Caco-2 (cell line): ENCODE measurements around the gene ATP9B. TPM values are rescaled to one million over a fixed set of nuclear protein-coding genes. Genes with fewer than 3 reads are reported as not detected.

ENCODE experiments used
- BruUV-seq: library from RNA; stranded (reverse); fragments of 400-500 nt; replicated peaks from 2 replicates; lab custom pipeline; 2021; lab: Mats Ljungman, UMichigan
- CTCF ChIA-PET: fragments of 300-600 bp; sonication (Branson Sonifier 250); formaldehyde crosslinking; loops from one replicate; lab custom pipeline; 2022; ENCODE audit warnings: antibody characterized with exemption; lab: Charles Lee
- POLR2A ChIA-PET: fragments of 300-600 bp; sonication (Branson Sonifier 250); formaldehyde crosslinking; loops from one replicate; lab custom pipeline; 2022; ENCODE audit warnings: antibody characterized with exemption; lab: Charles Lee
- DNase-seq, 2 experiments: peaks; one replicate each; pipeline versions ENCODE4 v3.0.0 to v3.0.0-alpha.2; 2020 to 2022
- H3K27me3 ChIP-seq: replicated peaks from 2 replicates; pipeline ENCODE4 v1.6.0; 2011; ENCODE audit warnings: low read length; ENCODE audit not compliant: control insufficient read depth, insufficient read depth
- H3K36me3 ChIP-seq: 2 replicates; pipeline ENCODE4 v1.5.1; 2011; ENCODE audit warnings: low read length; ENCODE audit not compliant: control insufficient read depth, insufficient read depth
- H3K4me1 ChIP-seq: fragments of 250-450 bp; sonication (Bioruptor Pico); 2 replicates; pipeline ENCODE4 v1.5.1; 2020; ENCODE audit warnings: mild to moderate bottlenecking
- H3K4me3 ChIP-seq: 2 replicates; pipeline ENCODE4 v1.5.1; 2011; ENCODE audit warnings: low read depth, mild to moderate bottlenecking, control low read depth, low read length
- H3K9me3 ChIP-seq: fragments of 250-450 bp; sonication (Bioruptor Pico); 2 replicates; pipeline ENCODE4 v1.5.1; 2020; ENCODE audit warnings: mild to moderate bottlenecking, moderate library complexity
- H3K27ac Mint-ChIP-seq: one replicate; pipeline ENCODE4 v1.8.0; 2022; ENCODE audit warnings: mixed read lengths; ENCODE audit not compliant: unreplicated experiment
- H3K27me3 Mint-ChIP-seq: one replicate; pipeline ENCODE4 v1.8.0; 2022; ENCODE audit warnings: mixed read lengths; ENCODE audit not compliant: insufficient read depth, unreplicated experiment
- H3K36me3 Mint-ChIP-seq: one replicate; pipeline ENCODE4 v1.8.0; 2022; ENCODE audit warnings: mild to moderate bottlenecking, mixed read lengths; ENCODE audit not compliant: insufficient read depth, unreplicated experiment
- H3K4me1 Mint-ChIP-seq: one replicate; pipeline ENCODE4 v1.8.0; 2022; ENCODE audit warnings: low read depth, mixed read lengths; ENCODE audit not compliant: unreplicated experiment
- H3K4me3 Mint-ChIP-seq: one replicate; pipeline ENCODE4 v1.8.0; 2022; ENCODE audit warnings: mild to moderate bottlenecking, moderate library complexity, mixed read lengths; ENCODE audit not compliant: unreplicated experiment
- H3K9me3 Mint-ChIP-seq: one replicate; pipeline ENCODE4 v1.8.0; 2022; ENCODE audit warnings: mixed read lengths; ENCODE audit not compliant: unreplicated experiment
- intact Hi-C: fragments of 100-400 bp; cut with micrococcal nuclease; formaldehyde crosslinking; loops from one replicate; pipeline ENCODE4 v1.10.0; 2022; ENCODE audit not compliant: unreplicated experiment
- total RNA-seq: library from RNA; stranded (reverse); gene quantifications from 2 replicates; pipeline ENCODE4 v1.2.3, GENCODE V29; 2022
- TF ChIP-seq, protein P1 (sequence below), 2 experiments: fragments of 200-600 bp in 1 of 2; IDR thresholded peaks; 1 replicate in 1 of 2; 2 replicates in 1 of 2; pipeline versions ENCODE4 v1.5.1 to v1.8.0; 2011 to 2022; ENCODE audit warnings: antibody characterized with exemption in 1 of 2, control low read depth in 1 of 2, inconsistent platforms in 1 of 2, low read depth in 1 of 2, low read length in 1 of 2, mild to moderate bottlenecking in 1 of 2, moderate library complexity in 1 of 2; ENCODE audit not compliant: insufficient read depth in 1 of 2, severe bottlenecking in 1 of 2, unreplicated experiment in 1 of 2

ATP9B gene
- total RNA-seq, 1 experiment from 2014 or later, result 15.8 TPM

DNA sequence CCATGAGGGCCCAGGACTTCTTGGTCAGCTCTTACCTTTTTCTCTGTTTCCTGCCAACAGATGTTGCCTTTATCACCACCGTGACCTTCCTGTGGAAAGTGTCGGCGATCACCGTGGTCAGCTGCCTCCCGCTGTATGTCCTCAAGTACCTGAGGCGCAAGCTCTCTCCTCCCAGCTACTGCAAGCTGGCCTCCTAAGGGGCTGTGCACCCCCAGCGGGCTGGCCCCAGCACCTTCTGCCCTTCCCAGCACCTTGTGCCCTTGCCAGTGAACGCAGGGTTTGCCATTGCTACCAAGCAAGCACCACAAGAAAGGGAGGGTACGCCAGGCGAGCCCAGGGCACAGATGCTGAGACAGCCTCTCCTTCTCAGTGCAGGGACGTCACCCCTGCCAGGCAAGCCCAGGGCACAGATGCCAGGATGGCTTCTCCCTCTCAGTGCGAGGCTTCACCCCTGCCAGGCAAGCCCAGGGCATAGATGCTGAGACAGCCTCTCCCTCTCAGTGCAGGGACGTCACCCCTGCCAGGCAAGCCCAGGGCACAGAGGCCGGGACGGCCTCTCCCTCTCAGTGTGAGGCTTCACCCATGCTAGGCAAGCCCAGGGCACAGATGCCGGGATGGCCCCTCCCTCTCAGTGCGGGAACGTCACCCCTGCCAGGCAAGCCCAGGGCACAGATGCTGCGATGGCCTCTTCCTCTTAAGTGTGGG lies 308.1 kb downstream of the ATP9B start:
- intact Hi-C loops, result no loop called here
- Mint-ChIP-seq H3K9me3 (no peaks in the 10 kb centered on the region), H3K27me3 (no peaks in the 10 kb centered on the region), H3K27ac (no peak overlapping the region), H3K36me3 (peaks cover 5% of the 10 kb centered on the region), H3K4me1 (no peaks in the 10 kb centered on the region), H3K4me3 (no peak overlapping the region)
- ChIA-PET POLR2A (no interaction called here), CTCF (no interaction called here)
- TF ChIP-seq, protein P1, sequence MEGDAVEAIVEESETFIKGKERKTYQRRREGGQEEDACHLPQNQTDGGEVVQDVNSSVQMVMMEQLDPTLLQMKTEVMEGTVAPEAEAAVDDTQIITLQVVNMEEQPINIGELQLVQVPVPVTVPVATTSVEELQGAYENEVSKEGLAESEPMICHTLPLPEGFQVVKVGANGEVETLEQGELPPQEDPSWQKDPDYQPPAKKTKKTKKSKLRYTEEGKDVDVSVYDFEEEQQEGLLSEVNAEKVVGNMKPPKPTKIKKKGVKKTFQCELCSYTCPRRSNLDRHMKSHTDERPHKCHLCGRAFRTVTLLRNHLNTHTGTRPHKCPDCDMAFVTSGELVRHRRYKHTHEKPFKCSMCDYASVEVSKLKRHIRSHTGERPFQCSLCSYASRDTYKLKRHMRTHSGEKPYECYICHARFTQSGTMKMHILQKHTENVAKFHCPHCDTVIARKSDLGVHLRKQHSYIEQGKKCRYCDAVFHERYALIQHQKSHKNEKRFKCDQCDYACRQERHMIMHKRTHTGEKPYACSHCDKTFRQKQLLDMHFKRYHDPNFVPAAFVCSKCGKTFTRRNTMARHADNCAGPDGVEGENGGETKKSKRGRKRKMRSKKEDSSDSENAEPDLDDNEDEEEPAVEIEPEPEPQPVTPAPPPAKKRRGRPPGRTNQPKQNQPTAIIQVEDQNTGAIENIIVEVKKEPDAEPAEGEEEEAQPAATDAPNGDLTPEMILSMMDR (IDR thresholded peaks at IDR 0.05; ENCODE audit: insufficient read depth in 1 of 2, low read depth in 1 of 2, low read length in 1 of 2, severe bottlenecking in 1 of 2, unreplicated experiment in 1 of 2), result no peak
- Histone ChIP-seq H3K9me3 (no peaks in the 10 kb centered on the region), H3K27me3 (no peaks in the 10 kb centered on the region), H3K4me3 (no peak overlapping the region), H3K4me1 (no peaks in the 10 kb centered on the region), H3K36me3 (no peaks in the 10 kb centered on the region)
- no TSS peak for BruUV-seq
- no peak for DNase-seq

DNA sequence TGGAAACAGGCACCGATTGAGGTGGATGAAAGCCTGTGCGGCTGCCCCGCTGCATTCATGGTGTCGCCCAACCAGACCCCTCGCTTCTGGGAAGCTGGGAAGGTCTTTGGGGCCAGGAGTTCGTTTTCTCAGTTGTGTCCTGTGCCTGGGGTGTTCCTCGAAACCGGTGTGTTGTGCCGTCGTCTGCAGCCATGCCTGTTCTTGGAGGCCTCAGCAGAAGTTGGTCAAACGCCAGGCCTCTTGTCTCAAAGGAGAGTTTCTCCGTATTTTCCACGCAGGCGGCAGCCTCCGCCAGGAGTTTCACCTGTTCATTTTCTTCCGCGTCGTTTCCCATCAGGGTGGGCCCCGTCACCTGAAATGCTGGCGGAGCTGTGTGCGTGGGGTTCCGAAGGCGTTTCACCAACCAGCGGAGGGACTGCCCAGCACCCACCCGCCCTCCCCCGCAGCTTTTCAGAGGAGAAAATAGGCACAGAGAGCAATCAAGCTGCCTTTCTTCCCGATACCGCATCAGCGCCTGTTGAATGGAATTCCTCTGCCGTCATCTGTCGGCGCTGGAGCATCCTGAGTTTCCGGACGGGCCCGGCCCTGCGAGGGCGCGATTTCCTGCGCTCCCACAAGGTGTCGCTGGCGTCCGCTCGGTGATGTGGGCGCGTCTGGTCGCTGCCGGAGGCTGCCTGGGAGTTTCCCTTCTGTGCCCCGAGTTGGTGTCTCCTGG lies 309.5 kb downstream of the ATP9B start:
- no TSS peak for BruUV-seq
- H3K4me3 Mint-ChIP-seq, result no peak overlapping the region
- no peak overlapping the region for H3K27ac Mint-ChIP-seq

DNA sequence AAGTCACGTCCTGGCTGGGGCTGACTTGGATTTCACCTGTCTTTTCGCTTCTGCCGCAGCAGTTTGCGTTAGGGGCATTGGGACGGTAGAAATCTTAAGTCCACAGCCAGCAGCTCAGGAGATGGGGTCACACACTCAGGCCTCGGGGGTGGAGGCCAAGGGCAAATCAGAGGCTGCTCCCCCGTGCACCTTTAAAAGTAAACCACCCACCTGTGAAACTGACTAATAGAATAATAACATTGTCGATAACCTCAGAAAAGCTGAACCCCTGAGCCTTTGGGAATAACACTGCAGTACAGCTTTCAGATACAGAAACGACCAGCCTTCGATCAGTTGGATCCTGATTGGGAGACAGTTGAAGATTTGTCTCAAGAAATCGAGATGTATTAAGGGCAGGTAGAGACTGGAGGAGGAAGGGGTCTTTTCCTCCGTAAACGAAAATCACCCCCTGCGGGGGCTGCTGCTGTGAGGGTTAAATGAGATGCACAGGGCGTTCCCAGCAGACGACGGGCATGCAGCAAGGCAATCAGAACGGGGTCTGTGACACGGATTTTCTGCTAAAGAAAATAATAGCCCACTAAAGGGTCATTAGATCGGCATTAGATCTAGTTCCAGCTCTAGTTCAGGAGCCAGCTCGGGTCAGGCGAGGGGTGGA lies 310.2 kb downstream of the ATP9B start:
- Histone ChIP-seq H3K36me3 (no peaks in the 10 kb centered on the region), H3K27me3 (no peaks in the 10 kb centered on the region), H3K4me3 (no peak overlapping the region), H3K9me3 (no peaks in the 10 kb centered on the region), H3K4me1 (no peaks in the 10 kb centered on the region)
- no peak overlapping the region for H3K27ac Mint-ChIP-seq
- no peaks in the 10 kb centered on the region for H3K9me3 Mint-ChIP-seq
- CTCF ChIA-PET, result no interaction called here
- peaks cover 5% of the 10 kb centered on the region for H3K4me1 Mint-ChIP-seq
- no TSS peak for BruUV-seq
- DNase-seq, result no peak
- POLR2A ChIA-PET, result no interaction called here
- TF ChIP-seq, protein P1 (IDR thresholded peaks at IDR 0.05; ENCODE audit: insufficient read depth in 1 of 2, low read depth in 1 of 2, low read length in 1 of 2, severe bottlenecking in 1 of 2, unreplicated experiment in 1 of 2), result no peak
- H3K27me3 Mint-ChIP-seq, result peaks cover 4% of the 10 kb centered on the region
- no peak overlapping the region for H3K4me3 Mint-ChIP-seq
- intact Hi-C loops, result no loop called here
- H3K36me3 Mint-ChIP-seq, result peaks cover 5% of the 10 kb centered on the region

More for the DNA sequence above, 309.5 kb downstream of the ATP9B start:
- no peaks in the 10 kb centered on the region for H3K36me3 ChIP-seq
- no peak overlapping the region for H3K4me3 ChIP-seq
- H3K27me3 ChIP-seq, result no peaks in the 10 kb centered on the region
- intact Hi-C loops, result no loop called here
- Mint-ChIP-seq H3K4me1 (no peaks in the 10 kb centered on the region), H3K9me3 (no peaks in the 10 kb centered on the region), H3K27me3 (no peaks in the 10 kb centered on the region), H3K36me3 (peaks cover 5% of the 10 kb centered on the region)
- no peak for DNase-seq
- POLR2A ChIA-PET, result no interaction called here
- CTCF ChIA-PET, result no interaction called here
- H3K4me1 ChIP-seq, result no peaks in the 10 kb centered on the region
- no peaks in the 10 kb centered on the region for H3K9me3 ChIP-seq
- TF ChIP-seq, protein P1 (IDR thresholded peaks at IDR 0.05; ENCODE audit: insufficient read depth in 1 of 2, low read depth in 1 of 2, low read length in 1 of 2, severe bottlenecking in 1 of 2, unreplicated experiment in 1 of 2), result no peak
